GM12801 (cell line): ENCODE results near the gene CNFN.

Experiments used
- TF ChIP-seq, protein P1 (sequence below): IDR thresholded peaks from one replicate; pipeline ENCODE4 v1.5.1; 2011; ENCODE audit warnings: control low read depth; ENCODE audit not compliant: insufficient read length; ENCODE audit errors: extremely low read depth

The CNFN gene

GRCh38 chr19:42421101-42421500 lies 31.0 kb upstream of the CNFN start:
- TF ChIP-seq, protein P1, sequence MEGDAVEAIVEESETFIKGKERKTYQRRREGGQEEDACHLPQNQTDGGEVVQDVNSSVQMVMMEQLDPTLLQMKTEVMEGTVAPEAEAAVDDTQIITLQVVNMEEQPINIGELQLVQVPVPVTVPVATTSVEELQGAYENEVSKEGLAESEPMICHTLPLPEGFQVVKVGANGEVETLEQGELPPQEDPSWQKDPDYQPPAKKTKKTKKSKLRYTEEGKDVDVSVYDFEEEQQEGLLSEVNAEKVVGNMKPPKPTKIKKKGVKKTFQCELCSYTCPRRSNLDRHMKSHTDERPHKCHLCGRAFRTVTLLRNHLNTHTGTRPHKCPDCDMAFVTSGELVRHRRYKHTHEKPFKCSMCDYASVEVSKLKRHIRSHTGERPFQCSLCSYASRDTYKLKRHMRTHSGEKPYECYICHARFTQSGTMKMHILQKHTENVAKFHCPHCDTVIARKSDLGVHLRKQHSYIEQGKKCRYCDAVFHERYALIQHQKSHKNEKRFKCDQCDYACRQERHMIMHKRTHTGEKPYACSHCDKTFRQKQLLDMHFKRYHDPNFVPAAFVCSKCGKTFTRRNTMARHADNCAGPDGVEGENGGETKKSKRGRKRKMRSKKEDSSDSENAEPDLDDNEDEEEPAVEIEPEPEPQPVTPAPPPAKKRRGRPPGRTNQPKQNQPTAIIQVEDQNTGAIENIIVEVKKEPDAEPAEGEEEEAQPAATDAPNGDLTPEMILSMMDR, result no peak

DNA sequence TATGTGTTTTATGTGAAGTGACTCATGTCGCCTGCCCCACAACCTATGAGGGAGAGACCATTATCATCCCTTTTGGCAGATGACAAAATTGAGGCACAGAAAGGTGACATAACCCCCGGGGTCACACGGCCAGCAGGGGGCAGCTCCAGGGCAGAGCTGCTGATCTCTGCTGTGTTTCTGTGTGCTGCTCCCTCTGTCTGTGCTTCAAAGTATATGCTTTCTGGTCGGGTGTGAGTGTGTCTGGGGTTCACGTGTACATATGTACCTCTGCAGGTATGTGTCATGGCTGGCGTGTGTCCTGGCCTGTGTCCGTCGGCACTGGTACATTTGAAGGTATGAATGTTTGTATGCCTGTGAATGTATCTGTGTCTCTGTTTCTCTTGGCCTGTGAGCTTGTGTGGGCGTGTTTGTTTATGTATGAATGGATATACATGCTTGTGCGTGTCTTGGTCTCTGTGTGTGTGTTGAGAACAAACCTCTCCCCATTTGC lies 30.0 kb upstream of the CNFN start:
- TF ChIP-seq, protein P1, result peak; percentile 61

DNA sequence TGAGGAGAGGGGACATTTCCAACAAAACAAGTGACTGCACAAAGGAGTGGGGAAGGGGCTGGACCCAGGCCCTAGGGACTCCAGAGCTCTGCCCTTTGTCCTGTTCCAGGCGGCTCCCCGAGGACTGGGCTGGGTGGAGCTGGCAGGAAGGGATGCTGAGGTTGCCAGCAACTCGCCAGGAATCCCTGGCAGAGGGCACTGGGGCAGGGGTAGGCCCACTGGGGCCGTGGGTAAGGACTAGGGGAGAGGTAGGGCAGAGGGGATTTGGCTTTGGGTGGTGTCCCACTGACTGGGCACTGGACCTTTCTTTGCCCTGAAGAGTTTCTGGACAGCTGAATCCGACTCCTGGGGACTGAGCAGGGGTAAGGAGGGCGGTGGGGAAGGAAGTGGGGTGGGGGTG lies 29.2 kb upstream of the CNFN start:
- TF ChIP-seq, protein P1, result no peak

DNA sequence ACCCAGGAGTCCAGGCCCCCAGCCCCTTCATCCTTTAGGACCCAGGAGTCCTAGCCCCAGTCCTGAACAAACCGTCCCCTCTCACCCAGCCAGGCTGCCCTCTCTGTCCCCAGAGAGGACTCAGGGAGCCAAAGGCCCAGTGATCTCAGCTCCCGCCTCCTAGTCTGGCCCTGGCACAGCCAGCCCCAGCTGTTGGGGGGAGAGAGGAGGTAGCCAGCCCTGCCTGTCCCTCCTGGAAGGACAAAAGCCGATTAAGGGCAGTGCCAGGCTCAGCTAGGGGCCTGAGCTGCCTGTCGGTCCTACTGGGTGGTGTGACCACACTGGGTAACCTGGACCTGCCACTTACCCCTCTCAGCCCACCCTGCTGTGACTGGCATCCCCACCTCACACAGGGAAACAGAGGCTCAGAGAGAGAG lies 22.6 kb upstream of the CNFN start:
- TF ChIP-seq, protein P1, result no peak

GRCh38 chr19:42412227-42412626 lies 22.1 kb upstream of the CNFN start:
- TF ChIP-seq, protein P1, result no peak

DNA sequence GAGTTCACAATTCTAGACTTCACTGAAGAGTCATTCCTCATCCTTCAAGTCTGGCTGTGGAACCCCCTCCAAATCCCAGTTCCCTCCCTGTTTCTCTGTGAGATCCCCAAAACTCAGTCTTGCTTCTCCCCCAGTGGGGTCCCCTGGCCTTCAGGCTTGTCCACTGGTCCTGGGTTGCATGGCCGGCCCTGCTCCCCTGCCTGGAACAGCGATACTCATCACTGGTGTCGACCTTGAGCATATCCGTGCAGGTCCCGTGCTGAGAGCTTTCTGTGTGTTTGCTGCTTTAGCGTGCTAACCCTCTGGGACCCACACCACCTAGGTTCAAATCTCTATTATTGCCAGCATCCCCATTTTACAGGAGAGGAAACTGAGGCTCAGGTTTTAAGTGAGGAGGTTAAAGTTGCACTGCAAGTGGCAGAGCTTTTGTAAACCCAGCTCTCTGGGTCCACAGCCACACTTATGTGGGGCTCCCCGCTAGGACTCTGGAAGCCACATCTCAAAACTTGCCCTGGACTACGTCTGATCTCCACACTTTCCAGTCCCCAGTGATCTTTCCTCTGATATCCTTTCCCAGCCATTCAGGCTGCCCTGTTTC lies 21.6 kb upstream of the CNFN start:
- TF ChIP-seq, protein P1, result no peak

DNA sequence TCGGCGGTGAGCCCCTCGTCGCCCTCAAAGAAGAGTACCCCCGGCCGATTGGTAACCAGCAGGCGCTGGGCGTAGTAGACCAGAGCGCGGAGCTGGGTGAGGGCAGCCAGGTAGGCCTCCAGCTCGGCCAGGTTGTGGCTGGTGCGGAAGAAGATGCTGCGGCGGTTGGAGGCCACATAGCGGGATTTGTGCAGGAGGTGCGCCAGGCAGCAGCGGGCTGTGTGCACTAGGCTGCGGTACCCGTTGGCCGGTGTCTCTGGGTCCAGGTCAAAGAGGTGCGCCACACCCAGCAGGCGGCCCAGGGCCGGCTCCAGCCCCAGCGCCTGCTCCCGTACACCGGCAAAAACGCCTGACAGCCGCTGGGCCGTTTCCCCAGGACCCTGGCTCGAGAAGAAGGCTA lies 20.3 kb upstream of the CNFN start:
- TF ChIP-seq, protein P1, result no peak
